Measurements from ENCODE around the gene KCNT1.

The KCNT1 gene

GRCh38 chr9:135673941-135674340, 28.0 kb upstream of the KCNT1 start:
- no peak for DNase-seq

GRCh38 chr9:135674977-135675376, 27.0 kb upstream of the KCNT1 start:
- no peak for DNase-seq

DNA sequence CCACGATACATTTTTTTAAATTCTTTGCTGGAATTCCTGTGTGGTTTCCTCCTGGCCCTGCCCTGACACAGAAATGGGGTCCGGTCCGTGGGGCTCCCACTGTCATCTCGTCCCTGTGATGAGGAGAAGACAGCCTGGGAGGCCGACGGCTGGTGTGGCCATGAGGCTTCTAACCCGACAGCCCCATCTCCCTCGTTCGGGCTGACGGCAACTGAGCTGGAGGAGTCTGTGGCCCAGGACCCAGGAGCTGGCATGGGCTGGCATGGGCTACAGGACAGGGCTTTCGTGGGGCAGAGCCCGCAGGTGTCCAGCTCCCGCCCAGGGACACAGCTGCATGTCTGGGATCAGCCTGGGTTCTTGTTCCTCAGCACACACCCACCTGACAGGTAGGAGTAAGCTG, 25.1 kb upstream of the KCNT1 start:
- DNase-seq = no peak

GRCh38 chr9:135677641-135678168, 24.3 kb upstream of the KCNT1 start:
- DNase-seq = no peak

DNA sequence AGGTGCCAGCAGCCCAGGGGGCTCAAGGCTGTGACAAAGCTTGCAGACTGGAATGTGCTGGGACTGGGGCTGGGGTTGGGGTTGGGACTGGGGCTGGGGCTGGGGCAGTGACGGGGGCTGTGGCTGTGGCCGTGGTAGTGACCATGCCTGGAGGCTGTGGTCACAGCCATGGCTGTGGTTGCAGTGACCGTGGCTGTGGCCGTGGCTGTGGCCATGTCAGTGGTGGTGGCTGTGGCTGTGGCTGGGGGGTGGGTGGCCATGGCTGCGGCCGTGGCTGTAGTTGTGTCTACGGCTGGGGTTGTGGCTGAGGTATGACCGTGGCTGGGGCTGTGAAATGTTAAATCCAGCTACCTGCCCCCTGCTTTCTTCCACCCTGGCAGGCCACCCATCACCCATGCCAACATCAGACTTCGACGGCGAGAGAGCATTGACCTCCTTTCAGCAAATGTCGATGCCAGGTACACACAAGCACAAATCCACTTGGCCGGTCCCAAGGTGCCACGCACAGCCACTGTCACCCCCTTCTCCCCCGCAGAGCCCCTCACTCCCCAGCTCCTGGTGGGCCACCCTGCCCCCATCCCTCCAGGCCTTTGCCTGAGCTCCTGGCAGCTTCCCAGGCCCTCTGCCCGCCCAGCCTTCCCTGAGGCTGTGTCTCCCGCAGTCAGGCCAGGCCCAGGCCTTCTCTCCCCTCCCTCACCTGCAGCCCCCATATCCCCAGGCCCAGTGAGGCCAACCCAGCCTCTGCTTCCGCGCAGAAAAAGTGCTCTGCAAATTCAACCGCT, 23.6 kb upstream of the KCNT1 start:
- DNase-seq = no peak

- no peak for DNase-seq
These were observed 21.9 kb upstream of the KCNT1 start for GRCh38 chr9:135680056-135680455.

DNA sequence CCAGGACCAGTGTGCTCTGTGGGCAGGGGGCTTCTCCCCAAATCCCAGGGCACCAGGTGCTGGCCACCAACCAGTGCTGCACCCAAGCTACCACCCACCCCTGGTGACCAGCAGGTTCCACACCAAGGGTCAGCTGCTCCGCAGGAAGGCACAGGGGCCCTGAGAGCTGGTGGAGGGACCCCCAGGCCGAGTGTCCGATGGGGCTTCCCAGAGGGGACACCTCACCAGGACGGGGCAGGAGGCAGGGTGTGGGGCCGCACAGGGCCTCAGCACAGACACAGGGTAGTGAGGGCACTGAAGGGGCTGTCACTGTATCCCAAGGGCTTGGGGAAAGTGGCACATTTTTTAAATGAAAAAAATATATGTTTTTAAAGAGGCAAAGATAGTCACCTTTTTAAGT, 20.8 kb upstream of the KCNT1 start:
- no peak for DNase-seq

DNA sequence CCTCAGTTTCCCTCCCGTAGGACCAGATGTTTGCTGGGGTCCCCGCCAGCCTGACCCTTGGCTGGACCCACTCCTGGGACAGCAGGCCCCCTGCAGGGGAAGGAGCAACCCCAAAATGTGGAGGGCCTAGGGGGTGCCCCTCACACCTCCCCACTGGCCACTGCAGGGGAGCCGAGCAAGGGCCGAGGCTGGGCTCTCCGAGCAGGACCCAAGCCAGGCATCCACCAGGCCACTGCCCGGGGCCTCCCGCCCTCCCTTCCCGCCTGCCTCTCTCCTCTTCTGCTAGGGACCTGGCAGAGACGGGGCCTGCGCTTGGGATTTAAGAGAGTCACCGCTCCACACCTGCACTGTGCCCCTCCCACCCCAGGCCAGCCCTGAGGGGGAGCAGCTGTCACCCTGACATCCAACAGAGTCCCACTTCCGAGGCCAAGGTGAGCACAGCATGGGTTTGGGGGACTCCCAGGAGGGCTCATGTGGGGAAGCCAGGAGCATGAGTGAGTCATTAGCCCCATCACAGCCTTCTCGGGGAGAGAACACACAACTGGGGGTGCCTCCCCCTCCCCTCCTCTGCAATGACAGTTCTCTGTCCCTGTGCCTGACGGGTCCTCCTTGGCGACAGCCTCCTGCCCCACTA, 18.5 kb upstream of the KCNT1 start:
- DNase-seq = no peak

GRCh38 chr9:135684691-135685090, 17.3 kb upstream of the KCNT1 start:
- DNase-seq = no peak

GRCh38 chr9:135687216-135687615, 14.8 kb upstream of the KCNT1 start:
- no peak for DNase-seq

GRCh38 chr9:135689011-135689410, 13.0 kb upstream of the KCNT1 start:
- no peak for DNase-seq

- DNase-seq = no peak
These were observed 11.0 kb upstream of the KCNT1 start for GRCh38 chr9:135690836-135691570.

DNA sequence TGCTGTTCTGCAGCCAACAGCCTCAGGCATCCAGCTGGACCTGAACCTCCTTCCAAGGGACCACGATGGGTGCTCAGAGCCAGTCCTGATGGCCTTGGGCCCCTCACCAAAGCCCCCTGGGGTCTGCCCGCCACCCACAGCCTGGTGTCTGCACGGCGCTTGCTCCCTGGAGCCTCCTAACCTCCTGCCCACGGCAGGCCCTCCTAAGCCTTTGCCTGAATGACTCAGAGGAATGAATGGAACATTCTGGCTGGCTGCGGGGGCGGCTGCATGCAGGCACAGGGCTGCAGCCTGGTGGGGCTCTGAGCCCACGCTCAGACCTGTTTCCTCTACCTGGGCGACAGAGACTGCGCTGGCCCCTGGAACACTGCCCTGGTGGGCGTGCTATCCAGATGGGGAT, 9.6 kb upstream of the KCNT1 start:
- DNase-seq = no peak

DNA sequence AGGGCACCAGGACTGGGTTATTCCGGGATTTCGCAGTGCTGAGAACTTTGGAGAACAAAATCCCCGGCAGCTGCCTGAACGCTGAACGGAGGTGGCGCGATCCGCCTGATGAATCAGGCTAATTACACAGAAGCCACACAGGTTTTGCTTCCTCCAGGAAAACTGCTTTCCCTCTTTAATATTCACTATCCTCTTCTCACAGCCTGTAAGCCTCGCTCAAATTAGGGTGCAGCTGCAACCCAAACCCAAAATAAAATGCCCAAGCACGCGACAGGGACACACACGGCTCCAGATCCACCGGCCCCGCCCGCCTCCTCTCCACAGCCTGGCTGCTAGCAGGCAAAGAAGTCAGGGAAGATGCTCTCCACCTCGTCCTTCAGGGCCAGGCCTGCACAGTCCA, 8.7 kb upstream of the KCNT1 start:
- no peak for DNase-seq

DNA sequence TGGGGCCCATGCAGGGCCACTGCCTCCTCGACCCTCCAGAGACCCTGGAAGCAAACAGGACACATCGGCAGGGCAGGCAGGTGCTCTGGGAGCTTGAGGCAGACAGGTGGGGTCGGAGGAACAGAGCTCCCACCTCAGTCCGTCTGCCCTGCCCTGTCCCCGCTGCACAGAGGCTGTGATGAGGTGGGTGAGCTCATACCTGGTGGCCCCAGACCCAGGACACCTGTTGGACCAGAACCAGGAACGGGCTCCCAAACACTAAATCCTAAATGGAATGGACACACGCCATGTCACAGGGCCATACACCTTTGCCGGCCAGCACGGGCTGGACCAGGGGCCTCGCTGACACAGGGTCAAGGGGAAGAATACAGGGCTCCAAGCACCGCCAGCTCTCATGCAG, 8.2 kb upstream of the KCNT1 start:
- no peak for DNase-seq

GRCh38 chr9:135694414-135694813, 7.6 kb upstream of the KCNT1 start:
- DNase-seq = no peak

GRCh38 chr9:135695036-135695435, 6.9 kb upstream of the KCNT1 start:
- no peak for DNase-seq

- no peak for DNase-seq
These were observed 6.3 kb upstream of the KCNT1 start for GRCh38 chr9:135695642-135696041.

DNA sequence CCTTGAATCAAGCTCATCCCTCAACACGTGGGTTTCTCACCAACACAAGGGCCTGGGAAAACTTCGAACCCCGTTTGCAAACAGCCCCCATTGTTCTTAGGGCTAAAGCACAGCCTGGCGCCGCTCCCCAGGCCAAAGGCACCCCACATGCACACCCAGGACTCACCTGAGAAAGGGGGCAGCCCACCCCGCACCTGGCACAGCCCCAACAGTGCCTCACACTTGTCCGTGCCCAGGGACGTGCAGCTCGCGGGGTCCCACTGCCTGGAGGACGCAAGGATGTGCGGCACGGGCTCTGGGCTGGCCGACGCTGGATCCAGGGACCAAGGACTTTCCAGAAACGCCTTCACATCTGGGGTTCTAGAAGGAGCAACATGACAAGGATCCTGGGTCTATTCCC, 5.5 kb upstream of the KCNT1 start:
- no peak for DNase-seq

DNA sequence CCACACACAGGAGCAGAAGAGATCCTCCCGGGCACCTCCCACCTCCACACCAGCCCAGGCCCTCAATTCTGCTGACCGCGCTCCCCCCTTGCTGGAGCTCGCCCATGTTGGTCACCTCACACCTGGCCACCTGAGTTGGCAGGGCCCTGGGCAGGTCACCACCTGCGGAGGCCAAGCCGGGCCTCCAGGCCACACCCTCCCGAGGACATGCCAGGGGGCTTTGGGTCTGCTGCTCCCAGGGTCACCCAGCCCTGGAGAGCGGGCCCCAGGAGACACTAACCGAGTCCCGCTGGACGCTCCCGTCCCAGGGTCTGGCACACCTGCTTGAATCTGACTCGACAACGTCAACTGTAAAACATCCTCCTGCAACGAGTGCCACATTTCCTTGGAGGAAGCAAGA, 4.8 kb upstream of the KCNT1 start:
- no peak for DNase-seq

GRCh38 chr9:135698236-135698635, 3.7 kb upstream of the KCNT1 start:
- no peak for DNase-seq

DNA sequence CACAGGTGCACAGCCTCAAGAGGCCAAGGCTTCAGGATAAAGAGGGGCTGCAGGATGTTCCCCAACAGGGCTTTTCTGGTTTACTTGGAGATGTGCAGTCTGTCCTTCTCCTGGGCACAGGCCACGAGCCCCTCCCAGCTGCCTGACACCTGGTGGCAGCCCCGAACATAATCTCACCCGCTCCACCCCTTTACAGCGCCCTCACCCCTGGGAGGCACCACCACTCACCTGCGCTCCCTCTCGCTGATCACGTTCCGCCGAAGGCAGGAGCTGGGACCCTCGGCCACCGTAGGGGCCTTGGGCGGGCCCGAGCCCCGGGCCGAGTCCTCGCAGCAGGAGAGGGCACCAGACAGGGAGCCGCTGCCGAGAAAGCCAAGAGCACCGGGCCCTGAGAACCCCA, 3.2 kb upstream of the KCNT1 start:
- DNase-seq = no peak

- DNase-seq = no peak
These were observed 2.5 kb upstream of the KCNT1 start, which contains the start of gene SOHLH1 for GRCh38 chr9:135699440-135699839. SOHLH1 (minus strand) TSS chr9:135699481; CDS start chr9:135699467, 14 bp downstream.

- no peak for DNase-seq
These were observed 1.5 kb upstream of the KCNT1 start for GRCh38 chr9:135700525-135700924.
